H1 (cell line): Measurements from ENCODE around the gene RPL18. TPM values are rescaled to one million over a fixed set of nuclear protein-coding genes. Genes with fewer than 3 reads are reported as not detected.

Experiments used
- BACH1 ChIP-seq: IDR thresholded peaks from 2 replicates; pipeline ENCODE4 v1.6.1; 2012; ENCODE audit warnings: low read length, improper control_type of control experiment
- BRCA1 ChIP-seq: IDR thresholded peaks from 2 replicates; pipeline ENCODE4 v1.6.1; 2012; ENCODE audit warnings: low read depth, low read length, improper control_type of control experiment
- CBX8 ChIP-seq: fragments of 300-800, 300-1000 bp; sonication (generic); IDR thresholded peaks from 2 replicates; pipeline ENCODE4 v1.7.1; 2016; ENCODE audit warnings: low read depth, low read length, borderline replicate concordance
- CEBPB ChIP-seq: IDR thresholded peaks from 2 replicates; pipeline ENCODE4 v1.6.1; 2012; ENCODE audit warnings: low read depth, low read length
- EP300 ChIP-seq, 2 experiments: IDR thresholded peaks; 1 replicate in 1 of 2; 2 replicates in 1 of 2; pipeline ENCODE4 v1.6.1; 2011 to 2012; ENCODE audit warnings: low read depth in 2 of 2, low read length in 2 of 2, mild to moderate bottlenecking in 2 of 2, borderline replicate concordance in 1 of 2, inconsistent platforms in 1 of 2, moderate library complexity in 1 of 2
- EZH2 ChIP-seq: fragments of 200-600 bp; sonication (generic); IDR thresholded peaks from 2 replicates; pipeline ENCODE4 v1.7.1; 2012; ENCODE audit warnings: low read depth, mild to moderate bottlenecking, moderate library complexity, low read length, inconsistent platforms; ENCODE audit not compliant: severe bottlenecking
- HDAC6 ChIP-seq: IDR thresholded peaks from one replicate; pipeline ENCODE4 v1.7.1; 2012; ENCODE audit warnings: low read depth, mild to moderate bottlenecking, inconsistent platforms, low read length, moderate library complexity
- KDM1A ChIP-seq: fragments of 200-600, 300-600 bp; sonication (generic); IDR thresholded peaks from 2 replicates; pipeline ENCODE4 v1.7.1; 2016; ENCODE audit warnings: mild to moderate bottlenecking, low read length, borderline replicate concordance
- KDM5A ChIP-seq: fragments of 200-600 bp; IDR thresholded peaks from 2 replicates; pipeline ENCODE4 v1.7.1; 2012; ENCODE audit warnings: mild to moderate bottlenecking, low read length, inconsistent platforms, mixed read lengths
- NRF1 ChIP-seq: IDR thresholded peaks from 2 replicates; pipeline ENCODE4 v1.6.1; 2011; ENCODE audit warnings: mild to moderate bottlenecking, low read depth, low read length, improper control_type of control experiment
- RAD21 ChIP-seq, 2 experiments: IDR thresholded peaks in 1 of 2; conservative IDR thresholded peaks in 1 of 2; 2 replicates each; pipeline ENCODE4 v1.6.1; 2011; ENCODE audit warnings: low read depth in 2 of 2, low read length in 2 of 2, improper control_type of control experiment in 1 of 2, inconsistent platforms in 1 of 2, mild to moderate bottlenecking in 1 of 2, moderate library complexity in 1 of 2
- SRF ChIP-seq: IDR thresholded peaks from 2 replicates; pipeline ENCODE4 v1.6.1; 2011; ENCODE audit warnings: mild to moderate bottlenecking, low read depth, low read length, moderate library complexity
- TAF1 ChIP-seq: IDR thresholded peaks from 2 replicates; pipeline ENCODE4 v1.6.1; 2011; ENCODE audit warnings: mild to moderate bottlenecking, low read depth, low read length
- TAF7 ChIP-seq: optimal IDR thresholded peaks from 2 replicates; pipeline ENCODE3; 2011; ENCODE audit warnings: low read depth, mild to moderate bottlenecking, inconsistent platforms, low read length, moderate library complexity, borderline replicate concordance
- TBP ChIP-seq: IDR thresholded peaks from 2 replicates; pipeline ENCODE4 v1.6.1; 2011; ENCODE audit warnings: low read depth, low read length, improper control_type of control experiment
- TCF12 ChIP-seq: IDR thresholded peaks from 2 replicates; pipeline ENCODE4 v1.6.1; 2011; ENCODE audit warnings: low read depth, mild to moderate bottlenecking, low read length
- YY1 ChIP-seq: IDR thresholded peaks from 2 replicates; pipeline ENCODE4 v1.6.1; 2011; ENCODE audit warnings: low read depth, mild to moderate bottlenecking, low read length
- polyA plus RNA-seq, 7 experiments: library from polyadenylated mRNA; depleted of rRNA in 3 of 7; stranded (reverse) in 5 of 7; unstranded in 2 of 7; fragments of >200 nt in 5 of 7; fragments of 200-250 nt in 2 of 7; gene quantifications; 1 replicate in 5 of 7; 2 replicates in 1 of 7; 4 replicates in 1 of 7; pipeline versions ENCODE4 v1.2.1 to v1.2.3, GENCODE V29; 2011 to 2013; ENCODE audit warnings: missing spikeins in 2 of 7, mixed read lengths in 2 of 7
- total RNA-seq: library from RNA; stranded (reverse); fragmentation: NEBNext Ultra II Directional; extraction: Animal tissue kit (Norgen Biotek cat#: 25700); gene quantifications from 2 replicates; pipeline ENCODE4 v1.2.1, GENCODE V29; 2021
- TF ChIP-seq, protein P1 (sequence below): IDR thresholded peaks from 2 replicates; pipeline ENCODE4 v1.6.1; 2011; ENCODE audit warnings: low read depth, mild to moderate bottlenecking, low read length; ENCODE audit not compliant: insufficient read depth
- TF ChIP-seq, protein P2 (sequence below): IDR thresholded peaks from 2 replicates; pipeline ENCODE4 v1.6.1; 2012; ENCODE audit warnings: inconsistent platforms
- TF ChIP-seq, protein P3 (sequence below): IDR thresholded peaks from 2 replicates; pipeline ENCODE4 v1.6.1; 2011; ENCODE audit warnings: low read length, improper control_type of control experiment
- TF ChIP-seq, protein P4 (sequence below): IDR thresholded peaks from 2 replicates; pipeline ENCODE4 v1.6.1; 2012; ENCODE audit warnings: low read length, inconsistent platforms

RPL18 gene
- total and polyA plus RNA-seq, 2 of the 8 experiments (the other 6 are each of a cell fraction or from before 2014, with no cell fraction given) = 1,669 to 2,789 TPM

DNA sequence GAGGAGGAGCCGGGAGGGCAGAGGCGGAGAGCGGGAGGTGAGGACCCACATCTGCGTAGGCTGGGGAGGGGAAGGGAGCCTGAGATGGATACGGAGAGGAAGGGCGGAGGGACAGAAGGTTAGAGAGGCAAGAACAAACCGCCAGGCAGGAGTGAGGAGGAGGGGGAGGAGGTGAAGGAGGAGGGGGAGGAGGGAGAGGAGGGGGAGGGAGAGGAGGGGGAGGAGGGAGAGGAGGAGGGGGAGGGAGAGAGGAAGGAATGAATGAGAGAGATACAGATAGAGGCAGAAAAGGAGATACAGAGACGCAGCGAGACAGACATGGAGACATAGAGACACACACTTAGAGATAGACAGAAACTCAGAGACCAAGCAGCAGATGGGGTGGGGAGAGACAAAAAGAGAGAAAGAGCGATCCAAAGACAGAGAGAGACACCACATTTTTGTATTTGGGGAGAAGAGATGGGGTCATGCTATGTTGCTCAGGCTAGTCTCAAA lies 27.8 kb upstream of the RPL18 start (continued):
- TF ChIP-seq, protein P1, sequence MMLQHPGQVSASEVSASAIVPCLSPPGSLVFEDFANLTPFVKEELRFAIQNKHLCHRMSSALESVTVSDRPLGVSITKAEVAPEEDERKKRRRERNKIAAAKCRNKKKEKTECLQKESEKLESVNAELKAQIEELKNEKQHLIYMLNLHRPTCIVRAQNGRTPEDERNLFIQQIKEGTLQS = no peak
- TF ChIP-seq BACH1 = no peak
- TF ChIP-seq TAF7 = no peak
- TF ChIP-seq, protein P2, sequence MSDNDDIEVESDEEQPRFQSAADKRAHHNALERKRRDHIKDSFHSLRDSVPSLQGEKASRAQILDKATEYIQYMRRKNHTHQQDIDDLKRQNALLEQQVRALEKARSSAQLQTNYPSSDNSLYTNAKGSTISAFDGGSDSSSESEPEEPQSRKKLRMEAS = peak; percentile 48; the same call in 1 of the 2 replicates
- TF ChIP-seq TBP = peak; percentile 12; the same call in 1 of the 2 replicates
- TF ChIP-seq EP300 (IDR thresholded peaks at IDR 0.05; ENCODE audit: borderline replicate concordance in 1 of 2, low read depth in 2 of 2, low read length in 2 of 2) = 0 out of 3 replicates have a peak, but pooled peaks of 1 of the 2 experiments have one; percentile 1
- TF ChIP-seq CEBPB = no peak
- TF ChIP-seq KDM1A = no peak
- TF ChIP-seq YY1 = 0 out of 2 replicates have a peak, but pooled peaks have one; percentile 50
- TF ChIP-seq SRF = no peak
- no peak for TF ChIP-seq EZH2
- 0 out of 2 replicates have a peak, but pooled peaks have one; percentile 40 for TF ChIP-seq TCF12
- no peak for TF ChIP-seq NRF1
- no peak for TF ChIP-seq CBX8
- TF ChIP-seq BRCA1 = no peak
- TF ChIP-seq, protein P3, sequence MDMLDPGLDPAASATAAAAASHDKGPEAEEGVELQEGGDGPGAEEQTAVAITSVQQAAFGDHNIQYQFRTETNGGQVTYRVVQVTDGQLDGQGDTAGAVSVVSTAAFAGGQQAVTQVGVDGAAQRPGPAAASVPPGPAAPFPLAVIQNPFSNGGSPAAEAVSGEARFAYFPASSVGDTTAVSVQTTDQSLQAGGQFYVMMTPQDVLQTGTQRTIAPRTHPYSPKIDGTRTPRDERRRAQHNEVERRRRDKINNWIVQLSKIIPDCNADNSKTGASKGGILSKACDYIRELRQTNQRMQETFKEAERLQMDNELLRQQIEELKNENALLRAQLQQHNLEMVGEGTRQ = no peak
- TF ChIP-seq, protein P4, sequence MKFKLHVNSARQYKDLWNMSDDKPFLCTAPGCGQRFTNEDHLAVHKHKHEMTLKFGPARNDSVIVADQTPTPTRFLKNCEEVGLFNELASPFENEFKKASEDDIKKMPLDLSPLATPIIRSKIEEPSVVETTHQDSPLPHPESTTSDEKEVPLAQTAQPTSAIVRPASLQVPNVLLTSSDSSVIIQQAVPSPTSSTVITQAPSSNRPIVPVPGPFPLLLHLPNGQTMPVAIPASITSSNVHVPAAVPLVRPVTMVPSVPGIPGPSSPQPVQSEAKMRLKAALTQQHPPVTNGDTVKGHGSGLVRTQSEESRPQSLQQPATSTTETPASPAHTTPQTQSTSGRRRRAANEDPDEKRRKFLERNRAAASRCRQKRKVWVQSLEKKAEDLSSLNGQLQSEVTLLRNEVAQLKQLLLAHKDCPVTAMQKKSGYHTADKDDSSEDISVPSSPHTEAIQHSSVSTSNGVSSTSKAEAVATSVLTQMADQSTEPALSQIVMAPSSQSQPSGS = no peak
- no peak for TF ChIP-seq RAD21 (IDR thresholded peaks at IDR 0.05 in 1 of 2, conservative IDR thresholded peaks at IDR 0.05 in 1 of 2; ENCODE audit: low read depth in 2 of 2, low read length in 2 of 2)
- no peak for TF ChIP-seq KDM5A
- TF ChIP-seq HDAC6 = no peak
- TF ChIP-seq TAF1 = no peak
